Measurements from ENCODE around the gene OR56B1.

OR56B1 gene

GRCh38 chr11:5737091-5737490 is 843 bp downstream of the OR56B1 start:
- no peak for DNase-seq

GRCh38 chr11:5737670-5738392 is 1.6 kb downstream of the OR56B1 start:
- DNase-seq, result no peak

GRCh38 chr11:5738431-5738830 is 2.2 kb downstream of the OR56B1 start:
- DNase-seq, result no peak

- no peak for DNase-seq
These were observed 10.4 kb downstream of the OR56B1 start for GRCh38 chr11:5746614-5747013.

GRCh38 chr11:5749836-5750235 is 13.6 kb downstream of the OR56B1 start:
- no peak for DNase-seq

- no peak for DNase-seq
These were observed 17.7 kb downstream of the OR56B1 start, which contains the start of gene OR52N4 for GRCh38 chr11:5753943-5754342. OR52N4 (plus strand) TSS chr11:5754243; CDS start chr11:5754741, 498 bp downstream.

GRCh38 chr11:5767056-5767455 is 30.8 kb downstream of the OR56B1 start:
- DNase-seq, result no peak

GRCh38 chr11:5783255-5783654 is 47.0 kb downstream of the OR56B1 start, which contains the start of gene OR52N5:
OR52N5 (minus strand) TSS chr11:5783355; CDS start chr11:5778634, 4,721 bp downstream.
- DNase-seq, result no peak
